HepG2 (cell line): Measurements from ENCODE around the gene ANKRD22. TPM values are rescaled to one million over a fixed set of nuclear protein-coding genes. Genes with fewer than 3 reads are reported as not detected.

ENCODE experiments used
- ATAC-seq: fragments of 200-7000 bp; cut with Tn5 transposase; 3 replicates; pipeline ENCODE4 v1.9.1; 2020; ENCODE audit warnings: mild to moderate bottlenecking, moderate library complexity
- BruUV-seq: library from RNA; stranded (reverse); fragments of 400-500 nt; replicated peaks from 2 replicates; lab custom pipeline; 2021; lab: Mats Ljungman, UMichigan
- CTCF ChIA-PET: fragments of 300-600 bp; formaldehyde crosslinking; extraction: SDS; loops from one replicate; lab custom pipeline; 2021; ENCODE audit warnings: low total read pairs, inconsistent platforms, low intra/inter-chr PET ratio; lab: Yijun Ruan, JAX
- POLR2A ChIA-PET: fragments of 350-600 bp; sonication (Branson Sonifier 250); formaldehyde crosslinking; loops from one replicate; lab custom pipeline; 2020; ENCODE audit warnings: antibody characterized with exemption, inconsistent platforms; lab: Yijun Ruan, JAX
- DNase-seq: peaks from one replicate; pipeline ENCODE4 v3.0.0-alpha.2; 2015; ENCODE audit warnings: low spot score
- FAIRE-seq: peaks from 3 replicates; lab custom pipeline; 2011; peaks lifted over from hg19 to GRCh38; lab: Jason Lieb, UNC
- H2AFZ ChIP-seq: one replicate; pipeline ENCODE4 v1.6.1; 2011; ENCODE audit warnings: low read length, inconsistent platforms
- H3K27ac ChIP-seq: fragments of 300-600 bp; 3 replicates; pipeline ENCODE4 v1.8.0; 2011; ENCODE audit warnings: mixed run types, mild to moderate bottlenecking, mixed read lengths, low read length, inconsistent platforms; ENCODE audit not compliant: insufficient read depth; ENCODE audit errors: extremely low read length
- H3K27me3 ChIP-seq, 2 experiments: fragments of 200-600 bp in 1 of 2; 2 replicates in 1 of 2; 3 replicates in 1 of 2; pipeline versions ENCODE4 v1.6.0 to v1.8.0; 2011; ENCODE audit warnings: low read length in 2 of 2, mild to moderate bottlenecking in 2 of 2, moderate library complexity in 2 of 2, inconsistent platforms in 1 of 2; ENCODE audit not compliant: insufficient read depth in 2 of 2, control insufficient read depth in 1 of 2
- H3K36me3 ChIP-seq, 2 experiments: fragments of 200-600 bp in 1 of 2; replicated peaks in 1 of 2; 2 replicates in 1 of 2; 3 replicates in 1 of 2; pipeline versions ENCODE4 v1.5.1 to v1.8.0; 2011; ENCODE audit warnings: low read length in 2 of 2, inconsistent platforms in 1 of 2; ENCODE audit not compliant: insufficient read depth in 2 of 2, control insufficient read depth in 1 of 2
- H3K4me1 ChIP-seq: 2 replicates; pipeline ENCODE4 v1.5.1; 2012; ENCODE audit warnings: low read length, inconsistent platforms; ENCODE audit not compliant: insufficient read depth
- H3K4me2 ChIP-seq: 2 replicates; pipeline ENCODE4 v1.6.0; 2011; ENCODE audit warnings: low read depth, low read length, inconsistent platforms
- H3K4me3 ChIP-seq, 3 experiments: fragments of 200-600 bp in 1 of 3; sonication (generic), shearing (Covaris generic) in 1 of 3; replicated peaks in 1 of 3; 2 replicates each; pipeline ENCODE4 v1.5.1; 2011 to 2016; ENCODE audit warnings: low read length in 3 of 3, inconsistent platforms in 2 of 3, low read depth in 2 of 3, mild to moderate bottlenecking in 2 of 3, control low read depth in 1 of 3, mixed read lengths in 1 of 3; ENCODE audit not compliant: insufficient read depth in 1 of 3
- H3K79me2 ChIP-seq: one replicate; pipeline ENCODE4 v1.6.1; 2011; ENCODE audit warnings: low read length, inconsistent platforms; ENCODE audit not compliant: insufficient read depth
- H3K9ac ChIP-seq: 2 replicates; pipeline ENCODE4 v1.6.0; 2011; ENCODE audit warnings: mild to moderate bottlenecking, low read depth, low read length, inconsistent platforms; ENCODE audit not compliant: insufficient read depth
- H3K9me3 ChIP-seq: 2 replicates; pipeline ENCODE4 v1.5.1; 2012; ENCODE audit warnings: mild to moderate bottlenecking, low read length
- H4K20me1 ChIP-seq: 2 replicates; pipeline ENCODE4 v1.6.0; 2011; ENCODE audit warnings: inconsistent platforms, mild to moderate bottlenecking, low read length, moderate library complexity; ENCODE audit not compliant: insufficient read depth
- CREBL2 ChIP-seq: sonication (generic); formaldehyde crosslinking; IDR thresholded peaks from 2 replicates; pipeline ENCODE4 v1.8.1; 2023; ENCODE audit warnings: missing genetic modification reagents, mild to moderate bottlenecking, borderline replicate concordance
- KLF16 ChIP-seq, 2 experiments: sonication (generic) in 1 of 2; formaldehyde crosslinking in 1 of 2; IDR thresholded peaks; 2 replicates each; pipeline versions ENCODE4 v1.6.1 to v1.8.0; 2016 to 2023; ENCODE audit warnings: missing genetic modification reagents in 2 of 2, missing compliant biosample characterization in 1 of 2
- MEF2D ChIP-seq: sonication (generic); formaldehyde crosslinking; IDR thresholded peaks from 2 replicates; pipeline ENCODE4 v1.5.1; 2020; ENCODE audit warnings: mild to moderate bottlenecking, missing genetic modification reagents
- PHF5A ChIP-seq: IDR thresholded peaks from one replicate; pipeline ENCODE4 v1.6.1; 2018; ENCODE audit warnings: low read depth, missing genetic modification reagents; ENCODE audit not compliant: unreplicated experiment
- TFAP4 ChIP-seq: sonication (generic); IDR thresholded peaks from 2 replicates; pipeline ENCODE4 v1.6.1; 2016; ENCODE audit warnings: low read depth, borderline replicate concordance
- ZBTB7B ChIP-seq: sonication (generic); formaldehyde crosslinking; IDR thresholded peaks from 2 replicates; pipeline ENCODE4 v1.4.0; 2020; ENCODE audit warnings: missing genetic modification reagents
- ZFP36L1 ChIP-seq: sonication (generic); formaldehyde crosslinking; IDR thresholded peaks from 2 replicates; pipeline ENCODE4 v1.8.0; 2022; ENCODE audit warnings: mild to moderate bottlenecking, missing genetic modification reagents, moderate library complexity
- ZNF460 ChIP-seq: sonication (generic); formaldehyde crosslinking; IDR thresholded peaks from 2 replicates; pipeline ENCODE4 v1.5.1; 2020; ENCODE audit warnings: missing genetic modification reagents, mild to moderate bottlenecking, borderline replicate concordance
- ZNF549 ChIP-seq: sonication (generic); formaldehyde crosslinking; IDR thresholded peaks from 2 replicates; pipeline ENCODE4 v1.5.0; 2020; ENCODE audit warnings: missing genetic modification reagents
- ZNF687 ChIP-seq: sonication (generic); formaldehyde crosslinking; IDR thresholded peaks from 2 replicates; pipeline ENCODE4 v1.5.1; 2020; ENCODE audit warnings: mild to moderate bottlenecking, missing genetic modification reagents, moderate library complexity
- ZNF749 ChIP-seq: sonication (generic); formaldehyde crosslinking; IDR thresholded peaks from 2 replicates; pipeline ENCODE4 v1.8.0; 2022; ENCODE audit warnings: mild to moderate bottlenecking, missing genetic modification reagents, moderate library complexity, borderline replicate concordance
- ZNF781 ChIP-seq: sonication (generic); formaldehyde crosslinking; IDR thresholded peaks from 2 replicates; pipeline ENCODE4 v1.5.1; 2020; ENCODE audit warnings: borderline replicate concordance, mild to moderate bottlenecking, missing genetic modification reagents; ENCODE audit errors: not compliant biosample characterization
- in situ Hi-C: cut with HindIII; loops from 2 replicates; pipeline ENCODE4 v1.10.0; 2017; ENCODE audit warnings: low pct_unique_long_range_greater_than_20kb; ENCODE audit not compliant: extremely low pct_ligation_motif_present
- intact Hi-C: fragments of 100-400 bp; cut with micrococcal nuclease; formaldehyde crosslinking; loops from one replicate; pipeline ENCODE4 v1.10.0; 2022; ENCODE audit not compliant: unreplicated experiment
- polyA plus RNA-seq, 8 experiments: library from polyadenylated mRNA; depleted of rRNA in 3 of 8; stranded (reverse) in 7 of 8; unstranded in 1 of 8; fragments of >200 nt; fragmentation: Illumina TruSeq in 4 of 8; extraction: Trizol in 4 of 8; gene quantifications; 2 replicates each; pipeline versions ENCODE4 v1.2.1 to v1.2.3, GENCODE V29; 2011 to 2016; ENCODE audit warnings: low read depth in 4 of 8, missing spikeins in 1 of 8, mixed read lengths in 1 of 8; ENCODE audit not compliant: insufficient read depth in 1 of 8
- total RNA-seq, 5 experiments: library from RNA; depleted of rRNA; stranded (reverse); fragments of >200 nt; fragmentation: Illumina TruSeq; extraction: Trizol; gene quantifications; 2 replicates each; pipeline ENCODE4 v1.2.3, GENCODE V29; 2016; ENCODE audit warnings: low read depth in 1 of 5

ANKRD22 gene
- total and polyA plus RNA-seq, 2 of the 13 experiments (the other 11 are each of a cell fraction or from before 2014, with no cell fraction given) = not detected

GRCh38 chr10:88788924-88789323, 62.7 kb downstream of the ANKRD22 start:
- no peaks in the 10 kb centered on the region for H3K4me1 ChIP-seq
- no peaks in the 10 kb centered on the region for H3K36me3 ChIP-seq
- H3K9me3 ChIP-seq = no peaks in the 10 kb centered on the region
- in situ Hi-C loops = no loop called here
- POLR2A ChIA-PET = no interaction called here
- ATAC-seq (no peak), FAIRE-seq (no peak), DNase-seq (no peak)
- H3K4me2 ChIP-seq = no peak overlapping the region
- no peak overlapping the region for H3K9ac ChIP-seq
- no peak overlapping the region for H3K27ac ChIP-seq
- no peaks in the 10 kb centered on the region for H3K27me3 ChIP-seq
- no peaks in the 10 kb centered on the region for H3K79me2 ChIP-seq
- TF ChIP-seq KLF16 (CRISPR knock-in tag; IDR thresholded peaks at IDR 0.05) = no peak
- TF ChIP-seq ZNF687 (CRISPR knock-in tag) = no peak
- TF ChIP-seq ZNF460 (CRISPR knock-in tag) = no peak
- TF ChIP-seq ZNF749 (CRISPR knock-in tag) = no peak
- no peak for TF ChIP-seq ZNF549 (CRISPR knock-in tag)
- TF ChIP-seq PHF5A (CRISPR knock-in tag) = no peak
- TF ChIP-seq ZBTB7B (CRISPR knock-in tag) = no peak
- TF ChIP-seq CREBL2 = no peak
- TF ChIP-seq ZNF781 (CRISPR knock-in tag) = no peak
- TF ChIP-seq MEF2D (CRISPR knock-in tag) = no peak
- TF ChIP-seq TFAP4 = no peak
- no peak for TF ChIP-seq ZFP36L1 (CRISPR knock-in tag)
- BruUV-seq = no TSS peak
- CTCF ChIA-PET = no interaction called here
- intact Hi-C loops = no loop called here
- H2AFZ ChIP-seq = no peak overlapping the region
- H4K20me1 ChIP-seq = no peaks in the 10 kb centered on the region
- H3K4me3 ChIP-seq = no peak overlapping the region
